ENCODE measurements around the gene C1RL.
"Not testable (repeated sequence)": the region's sequence is repeated elsewhere in the genome, so short reads cannot be mapped to it uniquely, and the experiment has no call there.

The C1RL gene

DNA sequence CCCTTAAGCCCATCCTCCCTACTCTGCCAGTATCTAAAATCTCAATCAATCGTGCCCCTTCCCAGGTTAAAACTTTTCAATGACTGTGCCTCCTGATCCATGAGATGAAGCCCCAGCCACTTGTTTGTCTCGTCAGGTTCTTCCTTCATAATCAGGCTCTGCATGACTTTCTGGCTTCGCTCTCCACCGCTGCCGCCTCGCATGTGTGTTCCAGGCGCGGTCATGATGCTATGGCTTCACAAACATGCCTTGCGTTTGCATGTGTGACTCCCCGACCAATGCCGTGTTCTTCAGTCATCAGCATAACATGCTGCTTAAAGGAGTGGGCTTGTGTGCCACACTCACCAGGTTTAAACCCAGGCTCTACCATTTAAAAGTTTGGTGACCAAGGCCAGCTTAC, 5.0 kb upstream of the C1RL start:
- no peak for DNase-seq (ENCODE audit: low spot score)

GRCh38 chr12:7113389-7113871, 4.4 kb upstream of the C1RL start:
- DNase-seq (ENCODE audit: low spot score), result peak; percentile 81

DNA sequence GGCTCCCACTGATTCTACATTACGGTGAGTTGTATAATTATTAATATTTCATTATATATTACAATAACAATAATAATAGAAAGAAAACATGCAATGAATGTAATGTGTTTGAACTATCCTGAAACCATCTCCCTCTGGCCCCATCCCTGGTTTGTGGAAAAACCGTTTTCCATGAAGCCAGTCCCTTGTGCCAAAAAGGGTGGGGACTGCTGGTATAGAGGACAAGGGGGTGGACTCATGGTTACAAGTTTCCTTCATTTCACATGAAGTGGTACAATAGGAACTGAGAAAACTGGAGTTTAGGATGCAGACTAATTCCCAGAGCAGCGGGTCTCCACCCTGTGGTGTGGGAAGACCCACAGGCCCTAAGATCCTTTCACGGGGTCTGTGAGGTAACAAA, 3.0 kb upstream of the C1RL start:
- DNase-seq (ENCODE audit: low spot score), result no peak

- DNase-seq (ENCODE audit: low spot score), result no peak
Observed at GRCh38 chr12:7110661-7111060, 1.6 kb upstream of the C1RL start.

DNA sequence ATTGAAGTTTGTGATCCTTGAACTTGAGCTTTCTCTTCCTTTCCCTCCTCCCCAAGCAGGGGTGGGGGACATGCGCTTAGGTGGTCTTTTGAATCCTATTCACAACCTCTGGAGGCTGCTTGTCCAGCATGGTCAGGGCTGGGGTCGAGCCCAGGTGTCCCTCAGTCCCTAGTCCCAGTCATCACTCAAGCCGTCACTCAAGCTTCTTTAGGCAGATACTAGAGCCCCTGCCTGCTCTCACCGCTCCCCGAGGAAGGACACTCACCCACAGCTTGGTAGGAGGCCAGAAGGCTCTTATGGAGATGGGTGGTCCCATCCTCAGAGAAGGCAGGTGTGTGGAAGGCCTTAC, 532 bp upstream of the C1RL start:
- DNase-seq (ENCODE audit: low spot score), result no peak

DNA sequence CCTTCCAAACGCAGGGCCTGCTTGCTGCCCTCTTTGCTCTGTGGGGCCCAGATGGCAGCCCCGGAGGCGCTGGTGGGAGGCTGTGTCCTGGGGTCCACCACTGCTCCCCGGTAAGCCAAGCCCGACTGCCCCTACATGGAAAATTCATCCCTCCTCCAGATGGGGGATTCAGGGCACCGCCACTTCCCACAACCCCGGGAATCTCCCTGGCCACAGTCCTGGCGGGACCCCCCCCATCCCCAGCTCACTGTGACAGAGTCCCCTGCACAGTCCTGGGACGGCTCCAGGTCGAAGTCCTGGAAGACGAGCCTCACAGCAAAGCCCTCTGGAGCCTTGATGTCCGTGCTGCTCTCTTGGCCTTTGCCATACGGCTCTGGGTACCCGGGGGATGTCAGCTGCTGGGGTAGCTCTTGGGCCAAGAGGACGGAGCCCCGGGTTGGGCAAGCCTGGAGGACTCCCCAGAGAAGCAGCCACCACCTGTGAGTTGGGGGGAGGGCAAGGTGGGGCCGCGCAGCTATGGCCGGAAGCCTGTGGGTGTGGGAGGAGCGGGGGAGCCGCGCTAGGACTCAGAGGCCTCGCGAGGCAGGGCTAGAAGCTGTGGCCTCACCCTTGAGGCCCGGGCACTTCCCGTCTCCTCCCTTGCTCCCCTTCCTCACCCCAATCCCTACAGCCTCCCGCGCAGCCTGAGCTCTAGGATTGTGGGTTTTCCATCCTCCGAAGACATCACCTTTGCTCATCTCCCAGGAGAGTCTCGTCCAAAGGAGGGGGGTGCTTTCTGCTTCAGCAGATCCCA, 815 bp downstream of the C1RL start:
- peak; percentile 91 for DNase-seq (ENCODE audit: low spot score)

GRCh38 chr12:7107636-7108002, 1.4 kb downstream of the C1RL start:
- no peak for DNase-seq (ENCODE audit: low spot score)

- not testable (repeated sequence) for DNase-seq (ENCODE audit: low spot score)
Observed at GRCh38 chr12:7107181-7107580, 1.8 kb downstream of the C1RL start.

GRCh38 chr12:7106082-7106481, 2.9 kb downstream of the C1RL start:
- DNase-seq (ENCODE audit: low spot score), result no peak

DNA sequence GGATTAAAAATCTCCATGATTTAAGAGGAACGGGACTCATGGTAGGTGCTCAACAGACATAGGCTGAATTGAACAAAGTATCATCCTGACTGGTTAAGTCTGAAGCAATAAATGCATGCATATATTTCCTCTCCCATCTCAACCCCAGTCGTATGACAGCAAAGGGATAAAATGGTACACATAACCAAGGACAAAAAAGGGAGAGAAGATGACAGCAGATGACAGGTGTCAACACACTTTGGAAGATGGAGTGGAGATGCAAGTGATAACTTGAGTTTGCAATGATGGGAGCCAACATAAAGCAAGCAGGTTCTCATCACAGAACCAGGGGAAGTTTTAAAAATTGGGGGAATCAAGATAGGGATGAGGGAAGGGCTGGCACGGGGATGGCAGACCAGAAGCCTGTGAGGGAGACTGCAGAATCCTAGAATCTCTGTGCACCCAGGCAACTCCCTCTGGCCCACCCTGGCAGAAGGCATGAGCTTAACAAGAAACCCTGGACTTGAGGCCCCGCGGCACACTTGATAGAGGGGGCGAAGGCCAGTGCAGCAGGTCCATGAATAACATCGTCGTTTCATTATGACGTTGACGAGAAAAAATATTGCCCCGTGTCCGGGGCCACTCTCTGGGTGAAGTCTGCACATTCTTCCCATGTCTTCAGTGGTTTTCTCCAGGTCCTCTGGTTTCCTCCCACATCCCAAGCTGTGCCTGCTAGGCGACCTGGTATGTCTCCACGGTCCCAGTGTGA, 5.0 kb downstream of the C1RL start:
- no peak for DNase-seq (ENCODE audit: low spot score)

DNA sequence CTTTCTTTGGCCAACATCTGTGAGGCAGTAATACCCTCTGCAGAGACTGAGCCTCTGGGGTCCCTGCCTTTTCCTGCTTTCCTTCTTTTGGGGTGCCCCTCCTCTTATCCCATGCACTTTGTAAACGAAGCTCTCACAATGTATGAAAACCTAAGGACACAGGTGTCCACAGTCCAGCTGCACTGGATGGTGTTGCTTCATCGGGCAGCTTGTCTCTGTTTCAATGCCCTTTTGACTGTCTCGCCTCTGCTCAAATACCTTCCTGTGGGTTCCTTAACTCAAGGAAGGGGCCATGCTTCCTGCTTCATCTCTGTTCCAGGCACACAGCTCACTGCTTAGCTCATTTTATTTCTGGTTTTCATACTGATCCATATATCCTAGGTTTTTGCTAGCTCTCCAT, 6.4 kb downstream of the C1RL start:
- DNase-seq (ENCODE audit: low spot score), result no peak

DNA sequence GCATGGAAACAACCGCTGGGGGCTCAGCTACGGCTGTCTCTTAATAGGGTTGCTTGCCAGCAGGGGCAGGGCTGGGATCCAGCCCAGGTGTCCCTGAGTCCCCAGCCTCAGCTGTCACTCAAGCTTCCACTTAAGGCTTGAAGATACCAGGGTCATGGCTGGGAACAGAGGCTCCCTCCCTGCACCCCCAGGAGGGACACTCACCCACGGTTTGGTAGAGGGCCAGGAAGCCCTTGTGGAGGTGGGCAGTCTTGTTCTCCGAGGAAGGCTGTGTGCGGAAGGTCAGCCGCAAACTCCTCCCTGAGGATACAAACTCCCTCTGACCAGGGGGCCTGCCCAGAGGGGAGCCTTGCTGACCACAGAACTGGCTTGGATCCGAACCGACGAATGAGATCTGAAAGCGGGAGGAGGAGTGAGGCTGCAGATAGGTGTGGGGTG, 7.3 kb downstream of the C1RL start:
- no peak for DNase-seq (ENCODE audit: low spot score)

GRCh38 chr12:7101047-7101693, 7.8 kb downstream of the C1RL start:
- DNase-seq (ENCODE audit: low spot score), result no peak

- DNase-seq (ENCODE audit: low spot score), result no peak
Observed at GRCh38 chr12:7100239-7100638, 8.8 kb downstream of the C1RL start.

DNA sequence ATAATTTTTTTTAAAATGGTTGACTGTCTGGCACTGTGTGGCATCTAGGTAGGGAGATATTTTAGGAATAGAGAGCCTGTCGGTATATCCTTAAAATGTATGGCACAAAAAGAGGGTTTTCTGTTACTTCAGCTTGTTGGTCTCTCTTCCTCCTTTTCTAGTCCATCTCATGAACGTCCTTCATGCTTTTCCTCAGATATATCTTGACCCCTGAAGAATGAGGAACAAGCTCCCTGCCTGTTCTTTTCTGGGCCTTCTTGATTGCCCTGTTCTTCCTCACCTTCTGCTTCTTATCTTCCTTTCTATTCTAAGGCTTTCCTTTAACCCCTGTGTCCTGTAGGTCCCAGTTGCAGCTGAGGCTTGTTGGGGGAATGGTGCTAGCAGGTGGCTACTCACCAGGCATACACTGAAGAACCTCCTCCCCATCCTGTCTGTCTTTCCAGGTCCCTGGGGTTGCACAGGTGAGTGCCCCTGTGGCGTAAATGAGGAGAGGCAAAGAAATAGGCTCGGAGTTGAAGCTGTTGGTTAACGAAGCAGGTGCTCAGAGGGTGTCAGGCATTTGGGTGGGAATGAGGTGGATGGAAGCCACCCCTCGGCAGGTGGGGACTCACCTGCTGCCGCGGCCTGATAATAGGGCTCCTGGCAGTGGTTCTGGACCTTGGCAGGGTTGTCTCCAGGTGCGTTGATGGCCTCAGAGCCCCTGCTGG, 9.6 kb downstream of the C1RL start:
- DNase-seq (ENCODE audit: low spot score), result no peak

- no peak for DNase-seq (ENCODE audit: low spot score)
Observed at GRCh38 chr12:7096979-7097378, 12.0 kb downstream of the C1RL start.

- DNase-seq (ENCODE audit: low spot score), result no peak
Observed at GRCh38 chr12:7096006-7096932, 12.7 kb downstream of the C1RL start.

DNA sequence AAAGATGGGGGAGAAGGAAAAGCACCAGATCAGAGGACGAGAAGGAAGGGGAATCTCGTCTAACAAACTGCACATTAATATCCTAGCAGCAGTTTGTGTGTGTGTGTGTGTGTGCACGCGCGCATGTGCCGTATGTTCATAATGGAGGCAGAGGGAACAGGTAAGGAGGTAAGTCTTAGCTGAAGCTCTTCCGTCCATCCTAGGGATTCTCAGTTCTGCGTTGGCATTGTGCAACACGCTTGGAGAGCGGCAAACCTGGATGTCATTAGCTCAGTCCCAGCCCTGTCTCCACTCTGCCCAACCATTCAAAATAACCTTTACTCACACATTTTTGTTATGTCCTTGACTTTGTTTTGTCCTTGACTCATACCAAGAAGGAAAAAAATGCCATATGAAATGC, 15.1 kb downstream of the C1RL start:
- DNase-seq (ENCODE audit: low spot score), result peak; percentile 73

- DNase-seq (ENCODE audit: low spot score), result no peak
Observed at GRCh38 chr12:7093486-7093885, 15.5 kb downstream of the C1RL start.

DNA sequence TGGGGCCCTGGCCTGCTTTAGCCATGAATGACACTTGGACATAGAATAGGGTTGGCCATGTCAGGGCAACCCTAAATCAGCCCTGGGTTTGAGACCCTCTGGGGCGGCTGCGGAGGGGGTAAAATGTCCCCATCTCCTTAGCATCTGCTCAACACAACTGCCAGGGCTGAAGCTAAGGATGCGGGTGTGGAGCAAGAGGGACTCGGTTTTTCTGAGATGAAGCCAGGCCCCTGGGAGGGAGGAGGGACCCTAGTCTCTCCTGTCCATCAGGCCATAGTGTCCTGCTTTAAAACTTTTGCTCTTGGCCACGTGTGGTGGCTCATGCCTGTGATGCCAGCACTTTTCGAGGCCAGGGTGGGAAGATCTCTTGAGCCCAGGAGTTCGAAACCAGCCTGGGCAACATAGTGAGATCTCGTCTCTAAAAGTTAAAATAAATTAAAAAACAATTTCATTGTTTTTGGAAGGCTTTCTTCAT, 16.0 kb downstream of the C1RL start:
- DNase-seq (ENCODE audit: low spot score), result no peak
